Testis (tissue), 5 donors: Measurements from ENCODE around the gene ZKSCAN5. TPM values are rescaled to one million over a fixed set of nuclear protein-coding genes. Genes with fewer than 3 reads are reported as not detected.

Source experiments
- DNase-seq: peaks from one replicate; pipeline ENCODE4 v3.0.0-alpha.2; 2019
- H3K27ac ChIP-seq, 2 donors: fragments of 200-600 bp; sonication (generic); one replicate each; pipeline ENCODE4 v1.5.1; 2019
- H3K27me3 ChIP-seq: fragments of 200-600 bp; sonication (generic); one replicate; pipeline ENCODE4 v1.5.1; 2019
- H3K36me3 ChIP-seq: fragments of 200-600 bp; sonication (generic); one replicate; pipeline ENCODE4 v1.5.1; 2017; ENCODE audit warnings: low read depth; ENCODE audit errors: missing control alignments
- H3K4me1 ChIP-seq: fragments of 200-600 bp; sonication (generic); one replicate; pipeline ENCODE4 v1.5.1; 2019
- H3K4me3 ChIP-seq, 2 donors: fragments of 200-600 bp; sonication (generic); one replicate each; pipeline ENCODE4 v1.5.1; 2017 to 2019
- H3K9me3 ChIP-seq: fragments of 200-600 bp; sonication (generic); one replicate; pipeline ENCODE4 v1.5.1; 2017
- POLR2A ChIP-seq: fragments of 450-650 bp; IDR thresholded peaks from one replicate; pipeline ENCODE4 v1.6.1; 2017; ENCODE audit warnings: antibody characterized with exemption, mild to moderate bottlenecking, moderate library complexity
- WGBS, 2 donors: methylation state at CpG; one replicate each; pipeline ENCODE4 v1.1.5; 2018; 5-methylcytosine and 5-hydroxymethylcytosine counted together
- intact Hi-C: fragments of 100-400 bp; cut with DNase I; formaldehyde crosslinking; loops from one replicate; pipeline ENCODE4 v1.15.1; 2023; ENCODE audit warnings: low total_unique reads
- long read RNA-seq, 2 donors: transcript quantifications; one replicate each; lab custom pipeline, GENCODE V29; 2026
- polyA plus RNA-seq: library from polyadenylated mRNA; stranded (reverse); fragments of 350-450 nt; fragmentation: Illumina TruSeq; extraction: RNeasy Lipid Tissue Mini Kit (QIAGEN cat#74804); gene quantifications from one replicate; pipeline ENCODE4 v1.2.3, GENCODE V29; 2014; ENCODE audit warnings: low read depth, low replicate concordance; ENCODE audit not compliant: insufficient read depth
- total RNA-seq, 2 donors: library from RNA; depleted of rRNA; stranded (reverse); fragments of >200 nt; gene quantifications; one replicate each; pipeline ENCODE4 v1.2.3, GENCODE V29; 2016
- TF ChIP-seq, protein P1 (sequence below), 3 experiments: fragments of 450-650 bp in 2 of 3; fragments of 200-600 bp in 1 of 3; sonication (generic) in 1 of 3; IDR thresholded peaks; one replicate each; pipeline ENCODE4 v1.5.1; 2016 to 2019; ENCODE audit warnings: antibody characterized with exemption in 3 of 3, mild to moderate bottlenecking in 2 of 3, moderate library complexity in 1 of 3

Gene ZKSCAN5
- total RNA-seq (10 to 100 TPM; 19.9 to 24.9 TPM), polyA plus RNA-seq (24.7 TPM)
- long read RNA-seq, donor 1, full-length matches to known transcripts = 1 of 1 reads
- long read RNA-seq, donor 1, partial matches to known transcripts = 0 of 1 reads
- long read RNA-seq, donor 1, other reads (novel, unspliced or antisense) = 0 of 1 reads
- long read RNA-seq, donor 2, full-length matches to known transcripts = 1 of 1 reads
- long read RNA-seq, donor 2, partial matches to known transcripts = 0 of 1 reads
- long read RNA-seq, donor 2, other reads (novel, unspliced or antisense) = 0 of 1 reads

DNA sequence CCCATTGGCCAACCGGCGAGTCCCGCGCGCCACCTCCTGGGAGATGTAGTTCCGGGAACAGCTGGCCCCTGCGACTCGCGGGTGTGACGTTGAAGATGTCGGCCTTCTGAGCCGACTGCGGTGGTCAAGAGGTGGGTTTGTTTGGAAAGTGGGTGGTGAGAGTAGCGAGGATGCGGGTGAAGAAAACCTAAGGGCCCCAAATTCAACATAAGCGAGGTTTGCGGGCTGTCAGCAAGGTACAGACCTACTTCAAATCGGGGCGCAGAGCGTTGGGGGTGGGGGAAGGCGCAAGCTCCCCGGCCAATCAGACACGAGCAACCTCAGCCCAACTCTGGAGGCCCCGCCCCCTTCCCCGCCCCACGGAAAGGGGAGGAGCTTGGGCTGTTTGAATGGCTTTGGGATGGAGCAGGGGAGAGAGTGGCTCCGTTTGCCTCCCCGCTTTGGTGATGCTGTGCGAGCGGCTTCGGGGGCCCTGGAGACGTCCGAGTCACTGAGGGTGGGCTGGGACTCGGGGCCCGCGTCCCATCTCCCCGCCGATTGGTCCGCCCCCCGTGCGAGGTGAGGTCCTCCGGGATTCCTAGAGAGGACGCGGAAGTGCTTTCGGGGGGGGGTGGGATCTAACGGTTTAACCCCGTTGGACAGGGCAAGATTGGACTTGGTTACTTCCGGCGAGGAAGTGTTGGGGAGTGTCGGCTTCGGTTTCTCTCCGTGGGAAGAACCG, at the start of gene ZKSCAN5:
Gene ZKSCAN5 (plus strand): TSS at position 60 of the 721 bp plus-strand sequence. CDS start 1,383 bp downstream, outside the sequence.
- Histone ChIP-seq H3K4me3 (peak within 1 kb of the TSS; percentile 76 to 86), H3K36me3 (no peaks in the 10 kb centered on the region), H3K27ac (peak within 1 kb of the TSS; percentile 94 to 96), H3K4me1 (peaks cover 17% of the 10 kb centered on the region), H3K27me3 (no peaks in the 10 kb centered on the region), H3K9me3 (no peaks in the 10 kb centered on the region)
- TF ChIP-seq, protein P1, sequence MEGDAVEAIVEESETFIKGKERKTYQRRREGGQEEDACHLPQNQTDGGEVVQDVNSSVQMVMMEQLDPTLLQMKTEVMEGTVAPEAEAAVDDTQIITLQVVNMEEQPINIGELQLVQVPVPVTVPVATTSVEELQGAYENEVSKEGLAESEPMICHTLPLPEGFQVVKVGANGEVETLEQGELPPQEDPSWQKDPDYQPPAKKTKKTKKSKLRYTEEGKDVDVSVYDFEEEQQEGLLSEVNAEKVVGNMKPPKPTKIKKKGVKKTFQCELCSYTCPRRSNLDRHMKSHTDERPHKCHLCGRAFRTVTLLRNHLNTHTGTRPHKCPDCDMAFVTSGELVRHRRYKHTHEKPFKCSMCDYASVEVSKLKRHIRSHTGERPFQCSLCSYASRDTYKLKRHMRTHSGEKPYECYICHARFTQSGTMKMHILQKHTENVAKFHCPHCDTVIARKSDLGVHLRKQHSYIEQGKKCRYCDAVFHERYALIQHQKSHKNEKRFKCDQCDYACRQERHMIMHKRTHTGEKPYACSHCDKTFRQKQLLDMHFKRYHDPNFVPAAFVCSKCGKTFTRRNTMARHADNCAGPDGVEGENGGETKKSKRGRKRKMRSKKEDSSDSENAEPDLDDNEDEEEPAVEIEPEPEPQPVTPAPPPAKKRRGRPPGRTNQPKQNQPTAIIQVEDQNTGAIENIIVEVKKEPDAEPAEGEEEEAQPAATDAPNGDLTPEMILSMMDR (IDR thresholded peaks at IDR 0.05) = no peak
- TF ChIP-seq POLR2A = no peak
- intact Hi-C loops = loop anchor here (10.0 kb wide), 1 partner anchor 50 kb away; the partner anchor contains the start of genes FAM200A and ZNF655
- peak; percentile 99 for DNase-seq
- WGBS, 2 donors = 1 to 4% methylated on average over 20 to 53 of the region's 53 CpGs

DNA sequence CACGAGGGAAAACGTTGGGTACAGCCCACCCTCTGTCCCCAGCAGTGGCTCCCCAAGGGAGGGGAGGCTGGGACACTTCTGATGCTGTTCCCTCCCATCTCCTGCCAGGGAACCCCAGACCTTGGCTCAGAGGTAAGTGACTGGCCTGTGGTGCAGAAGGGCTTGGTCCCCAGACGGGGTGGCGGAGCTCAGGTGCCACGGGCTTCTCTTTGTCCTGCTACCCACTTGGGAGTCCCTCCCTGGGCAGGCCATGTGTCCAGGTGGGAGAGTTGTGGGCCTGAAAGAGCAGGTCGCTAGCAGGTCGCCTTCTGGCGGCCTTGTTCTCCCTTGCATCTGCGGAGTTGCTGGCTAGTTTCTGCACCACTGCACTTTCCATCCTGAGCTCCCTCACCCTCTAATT, 48.6 kb upstream of the ZKSCAN5 start:
- WGBS, 2 donors = 75% methylated on average over 9 of the region's 9 CpGs; no CpG with 5 or more reads in 1 of the 2 donors
- DNase-seq = no peak
- H3K27ac ChIP-seq = no peak overlapping the region
- TF ChIP-seq, protein P1 (IDR thresholded peaks at IDR 0.05) = no peak
- no peak for TF ChIP-seq POLR2A
- no peaks in the 10 kb centered on the region for H3K36me3 ChIP-seq
- H3K4me3 ChIP-seq = no peak overlapping the region
- no peaks in the 10 kb centered on the region for H3K27me3 ChIP-seq
- H3K4me1 ChIP-seq = peaks cover 14% of the 10 kb centered on the region
- intact Hi-C loops = no loop called here
- no peaks in the 10 kb centered on the region for H3K9me3 ChIP-seq

DNA sequence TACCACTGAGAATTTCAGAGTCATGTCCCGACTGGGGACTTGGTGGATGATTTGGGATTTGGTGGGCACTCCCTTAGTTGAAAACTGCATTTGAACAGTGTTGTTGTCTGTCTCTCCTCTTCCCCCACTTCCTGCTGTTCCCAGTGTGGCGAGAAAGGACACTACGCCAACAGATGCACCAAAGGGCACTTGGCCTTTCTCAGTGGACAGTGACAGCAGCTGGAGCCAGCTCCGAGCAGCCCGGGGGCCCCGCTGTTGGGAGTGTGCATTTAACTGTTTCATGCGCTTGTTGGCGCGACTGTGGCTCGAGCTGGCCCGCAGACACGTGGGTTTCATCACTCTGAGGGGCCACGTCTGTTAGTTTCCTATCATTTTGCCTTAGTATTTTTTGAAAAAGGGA, 48.2 kb upstream of the ZKSCAN5 start:
- no peaks in the 10 kb centered on the region for H3K27me3 ChIP-seq
- intact Hi-C loops = no loop called here
- no peaks in the 10 kb centered on the region for H3K9me3 ChIP-seq
- WGBS, 2 donors = 63 to 72% methylated on average over 5 to 13 of the region's 13 CpGs
- H3K36me3 ChIP-seq = no peaks in the 10 kb centered on the region
- H3K27ac ChIP-seq = no peak overlapping the region
- DNase-seq = no peak
- H3K4me1 ChIP-seq = peaks cover 17% of the 10 kb centered on the region
- TF ChIP-seq, protein P1 (IDR thresholded peaks at IDR 0.05) = no peak
- TF ChIP-seq POLR2A = no peak
- no peak overlapping the region for H3K4me3 ChIP-seq

DNA sequence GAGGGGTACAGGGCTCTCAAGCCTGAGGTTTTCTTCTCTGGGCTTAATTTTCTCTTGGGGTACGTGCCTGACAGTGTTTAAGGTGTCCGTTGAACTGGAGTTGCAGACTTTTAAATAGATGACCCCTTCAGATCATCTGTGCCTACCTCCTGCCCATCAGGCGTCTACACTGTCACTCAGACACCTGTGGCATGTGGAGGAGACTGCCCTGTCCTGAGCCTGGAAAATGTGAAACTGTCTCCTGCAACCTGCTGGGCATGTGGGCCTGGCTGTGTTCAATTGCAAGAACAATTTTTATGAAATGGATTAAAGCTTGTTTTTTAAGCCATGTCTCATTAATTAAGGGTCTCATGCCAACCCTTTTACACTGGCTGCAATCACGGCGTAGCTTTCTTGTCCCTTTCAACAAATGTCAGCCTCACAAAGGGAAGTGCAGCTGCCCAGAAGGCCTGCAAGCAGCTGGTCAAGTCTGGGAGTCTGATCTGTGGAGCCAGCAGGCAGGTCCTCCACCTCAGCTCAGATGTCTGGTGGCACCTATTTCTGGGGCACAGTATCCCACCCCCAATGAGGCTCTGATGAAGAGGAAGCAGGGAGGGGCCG, 47.3 kb upstream of the ZKSCAN5 start:
- no peak overlapping the region for H3K27ac ChIP-seq
- 72 to 73% methylated on average over 5 to 6 of the region's 6 CpGs for WGBS, 2 donors
- H3K4me1 ChIP-seq = peaks cover 17% of the 10 kb centered on the region
- H3K36me3 ChIP-seq = no peaks in the 10 kb centered on the region
- no peak for DNase-seq
- H3K9me3 ChIP-seq = no peaks in the 10 kb centered on the region
- TF ChIP-seq, protein P1 (IDR thresholded peaks at IDR 0.05) = no peak
- no peak for TF ChIP-seq POLR2A
- intact Hi-C loops = no loop called here
- no peak overlapping the region for H3K4me3 ChIP-seq
- no peaks in the 10 kb centered on the region for H3K27me3 ChIP-seq
